ENCODE measurements around the gene TMEM184A. TPM values are rescaled to one million over a fixed set of nuclear protein-coding genes. Genes with fewer than 3 reads are reported as not detected.

TMEM184A gene
- polyA plus RNA-seq, 4 donors, result 30.0 to 55.0 (median 44.3) TPM

DNA sequence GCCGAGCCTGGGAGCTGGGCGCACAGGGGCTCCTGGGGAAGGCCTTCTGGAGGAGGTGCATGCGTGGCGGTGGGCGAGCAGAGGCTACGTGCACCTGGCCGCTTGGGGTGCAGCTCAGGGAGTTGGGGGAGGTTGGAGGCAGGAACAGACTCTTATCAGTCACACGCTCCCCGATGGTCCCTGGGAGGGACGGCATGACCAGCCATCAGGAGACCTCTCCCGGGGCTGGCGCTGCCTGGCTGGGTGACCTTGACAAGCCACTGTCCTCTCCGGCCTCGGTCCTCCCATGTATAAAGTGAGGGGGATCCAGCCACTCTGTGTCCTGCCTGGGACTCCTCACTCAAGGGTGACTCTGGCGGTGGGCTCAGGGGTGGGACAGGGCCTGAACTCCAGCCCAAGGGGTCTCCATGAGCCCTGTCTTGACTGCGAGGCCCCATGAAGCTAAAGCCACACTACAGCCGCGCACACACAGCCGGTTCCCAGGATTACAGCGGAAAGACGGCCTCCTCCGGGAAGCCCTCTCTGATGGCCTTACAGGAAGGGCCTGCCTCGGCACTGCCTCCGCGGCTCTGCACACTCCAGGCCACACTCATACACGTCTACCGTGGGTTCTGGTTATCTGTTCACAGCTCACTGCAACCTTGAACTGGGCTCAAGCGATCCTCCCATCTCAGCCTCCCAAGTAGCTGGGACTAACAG is 2.3 kb downstream of the TMEM184A start:
- H3K36me3 ChIP-seq (ENCODE audit: control insufficient read depth in 3 of 3, insufficient read depth in 2 of 3, low read depth in 1 of 3, low read length in 3 of 3), result peaks cover 0 to 64% (median 11%) of the 10 kb centered on the region in 3 donors
- no peak for FAIRE-seq
- peaks cover 0 to 43% (median 0%) of the 10 kb centered on the region in 3 donors for H3K4me1 ChIP-seq (ENCODE audit: control insufficient read depth in 3 of 3, insufficient read depth in 2 of 3, low read depth in 1 of 3, low read length in 2 of 3)
- H3K27me3 ChIP-seq (ENCODE audit: control insufficient read depth in 3 of 3, insufficient read depth in 3 of 3, low read length in 3 of 3), result no peaks in the 10 kb centered on the region
- no peak for DNase-seq
- H3K4me3 ChIP-seq (ENCODE audit: low read depth in 1 of 3, low read length in 3 of 3), result peak overlapping the region in 1 of 3 donors; percentile 66
- H3K27ac ChIP-seq (ENCODE audit: low read depth in 1 of 3, low read length in 2 of 3), result peak overlapping the region in 1 of 3 donors; percentile 100
- no peaks in the 10 kb centered on the region for H3K9me3 ChIP-seq (ENCODE audit: control insufficient read depth in 2 of 2, insufficient read depth in 1 of 2, low read depth in 1 of 2, low read length in 1 of 2)
- 85 to 87% (median 86%) methylated on average over 24 to 28 of the region's 28 CpGs for WGBS, 3 donors

DNA sequence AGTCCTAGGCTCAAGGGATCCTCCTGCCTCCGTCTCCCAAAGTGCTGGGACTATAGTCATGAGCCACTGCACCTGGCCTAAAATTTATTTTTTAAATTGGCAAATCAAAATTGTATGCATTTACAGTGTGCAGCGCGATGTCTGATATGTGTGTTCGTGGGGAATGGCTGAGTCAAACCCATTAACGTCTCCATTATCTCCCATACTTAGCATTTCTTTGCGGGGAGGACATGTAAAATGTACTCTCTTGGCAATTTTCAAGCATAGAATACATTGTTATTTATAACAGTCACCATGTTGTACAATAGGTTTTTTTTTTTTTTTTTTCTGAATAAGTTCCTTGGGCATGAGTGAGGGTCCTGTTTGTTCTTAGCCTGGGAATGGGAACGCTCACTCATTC is 3.8 kb downstream of the TMEM184A start:
- WGBS, 3 donors, result 83 to 91% (median 89%) methylated on average over 7 of the region's 7 CpGs
- FAIRE-seq, result no peak

DNA sequence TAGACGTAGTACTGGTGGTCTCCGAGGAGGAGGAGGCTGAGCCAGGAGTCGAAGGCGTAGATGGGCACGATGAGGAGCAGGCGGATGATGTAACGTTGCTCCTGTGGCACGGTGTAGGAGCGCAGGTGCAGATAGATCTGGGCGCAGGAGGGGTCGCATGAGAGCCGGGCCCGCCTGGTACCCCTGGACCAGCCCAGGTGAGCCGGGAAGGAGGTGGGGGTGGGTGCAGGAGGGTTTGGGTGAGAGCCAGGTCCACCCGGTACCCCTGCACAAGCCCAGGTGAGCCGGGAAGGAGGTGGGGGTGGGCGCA is 5.2 kb downstream of the TMEM184A start:
- Histone ChIP-seq H3K9me3 (ENCODE audit: control insufficient read depth in 2 of 2, insufficient read depth in 1 of 2, low read depth in 1 of 2, low read length in 1 of 2) (no peaks in the 10 kb centered on the region), H3K4me3 (ENCODE audit: low read depth in 1 of 3, low read length in 3 of 3) (no peak overlapping the region), H3K4me1 (ENCODE audit: control insufficient read depth in 3 of 3, insufficient read depth in 2 of 3, low read depth in 1 of 3, low read length in 2 of 3) (peaks cover 0 to 20% (median 0%) of the 10 kb centered on the region in 3 donors), H3K27me3 (ENCODE audit: control insufficient read depth in 3 of 3, insufficient read depth in 3 of 3, low read length in 3 of 3) (no peaks in the 10 kb centered on the region), H3K27ac (ENCODE audit: low read depth in 1 of 3, low read length in 2 of 3) (no peak overlapping the region), H3K36me3 (ENCODE audit: control insufficient read depth in 3 of 3, insufficient read depth in 2 of 3, low read depth in 1 of 3, low read length in 3 of 3) (peaks cover 0 to 90% (median 15%) of the 10 kb centered on the region in 3 donors)
- WGBS, 3 donors, result 91 to 96% (median 94%) methylated on average over 13 to 17 of the region's 17 CpGs
- DNase-seq (no peak), FAIRE-seq (no peak)

More for the DNA sequence above, 3.8 kb downstream of the TMEM184A start:
- no peaks in the 10 kb centered on the region for H3K27me3 ChIP-seq (ENCODE audit: control insufficient read depth in 3 of 3, insufficient read depth in 3 of 3, low read length in 3 of 3)
- H3K36me3 ChIP-seq (ENCODE audit: control insufficient read depth in 3 of 3, insufficient read depth in 2 of 3, low read depth in 1 of 3, low read length in 3 of 3), result peaks cover 0 to 79% (median 13%) of the 10 kb centered on the region in 3 donors
- no peak overlapping the region for H3K4me3 ChIP-seq (ENCODE audit: low read depth in 1 of 3, low read length in 3 of 3)
- DNase-seq, result no peak
- no peaks in the 10 kb centered on the region for H3K9me3 ChIP-seq (ENCODE audit: control insufficient read depth in 2 of 2, insufficient read depth in 1 of 2, low read depth in 1 of 2, low read length in 1 of 2)
- no peak overlapping the region for H3K27ac ChIP-seq (ENCODE audit: low read depth in 1 of 3, low read length in 2 of 3)
- peaks cover 0 to 32% (median 0%) of the 10 kb centered on the region in 3 donors for H3K4me1 ChIP-seq (ENCODE audit: control insufficient read depth in 3 of 3, insufficient read depth in 2 of 3, low read depth in 1 of 3, low read length in 2 of 3)

DNA sequence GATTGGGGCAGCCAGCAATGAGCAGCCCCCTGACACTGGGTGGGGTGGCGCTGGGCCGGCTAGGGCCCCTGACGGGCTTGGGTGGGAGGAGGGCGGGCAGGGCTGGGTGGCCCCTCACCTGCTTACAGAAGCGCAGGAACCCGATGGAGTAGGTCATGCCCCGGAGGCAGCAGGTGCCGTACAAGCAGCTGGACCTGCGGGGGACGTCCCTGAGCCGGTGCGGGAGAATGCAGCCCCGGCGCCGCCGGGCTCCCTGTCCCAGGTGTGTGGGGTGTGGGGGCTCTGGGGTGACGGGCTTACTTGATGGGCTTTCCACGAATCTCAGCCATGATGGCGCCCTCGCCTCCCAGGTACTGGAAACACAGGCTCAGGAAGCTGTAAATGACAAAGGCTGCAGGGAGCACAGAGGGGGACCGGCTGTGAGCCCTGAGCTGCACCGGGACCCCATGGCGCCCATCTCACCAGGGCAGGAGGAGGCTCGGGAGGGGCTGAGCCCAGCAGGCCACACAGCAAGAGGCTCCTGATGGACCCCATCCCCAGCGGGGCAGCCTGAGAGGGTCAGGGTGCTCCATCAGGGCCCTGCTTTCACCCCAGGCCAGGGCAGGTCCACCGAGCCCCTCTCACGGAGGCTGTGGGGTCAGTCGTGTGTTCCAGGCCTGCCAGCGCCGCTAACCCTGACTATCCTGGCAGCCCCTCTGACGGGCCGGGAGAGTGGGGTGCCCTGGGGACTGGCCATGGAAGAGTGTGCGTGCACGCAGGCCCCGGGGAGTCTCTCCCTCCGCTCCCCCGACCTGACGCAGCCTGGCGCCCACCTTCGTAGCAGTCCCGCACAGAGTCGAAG is 5.8 kb downstream of the TMEM184A start:
- no peak for FAIRE-seq
- peaks cover 0 to 96% (median 15%) of the 10 kb centered on the region in 3 donors for H3K36me3 ChIP-seq (ENCODE audit: control insufficient read depth in 3 of 3, insufficient read depth in 2 of 3, low read depth in 1 of 3, low read length in 3 of 3)

DNA sequence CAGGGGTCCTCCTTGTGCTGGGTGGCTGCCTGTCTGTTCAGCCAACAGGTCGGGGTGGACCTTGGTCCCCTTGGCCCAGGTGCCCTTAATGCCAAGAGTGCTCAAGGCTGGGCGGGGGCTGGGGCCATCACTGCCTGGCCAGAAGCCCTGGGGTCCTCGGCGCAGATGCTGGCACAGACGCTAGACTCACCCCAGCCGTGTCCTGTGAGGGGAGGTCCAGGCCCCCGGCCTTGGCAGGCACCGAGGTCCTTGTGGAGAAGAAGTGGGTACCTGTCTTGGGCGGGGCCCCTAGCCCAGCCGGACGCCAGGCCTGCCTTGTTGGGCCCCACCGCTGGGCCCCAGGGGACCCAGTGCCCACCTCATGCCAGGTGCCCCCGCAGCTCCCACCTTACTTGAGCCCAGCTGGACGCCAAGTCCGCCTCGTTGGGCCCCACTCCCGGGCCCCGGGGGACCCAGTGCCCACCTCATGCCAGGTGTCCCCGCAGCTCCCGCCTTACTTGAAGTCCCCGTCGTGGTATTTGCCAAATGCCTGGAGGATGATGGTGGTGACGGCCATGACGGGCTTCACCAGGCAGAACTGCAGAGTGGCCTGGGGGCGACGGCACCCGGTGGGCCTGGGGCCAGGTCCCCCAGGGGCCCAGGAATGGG is 6.5 kb downstream of the TMEM184A start:
- H3K4me3 ChIP-seq (ENCODE audit: low read depth in 1 of 3, low read length in 3 of 3), result no peak overlapping the region
- H3K36me3 ChIP-seq (ENCODE audit: control insufficient read depth in 3 of 3, insufficient read depth in 2 of 3, low read depth in 1 of 3, low read length in 3 of 3), result peaks cover 0 to 96% (median 15%) of the 10 kb centered on the region in 3 donors
- WGBS, 3 donors, result 89 to 93% (median 92%) methylated on average over 24 to 27 of the region's 27 CpGs
- peaks cover 0 to 15% (median 0%) of the 10 kb centered on the region in 3 donors for H3K4me1 ChIP-seq (ENCODE audit: control insufficient read depth in 3 of 3, insufficient read depth in 2 of 3, low read depth in 1 of 3, low read length in 2 of 3)
- no peaks in the 10 kb centered on the region for H3K27me3 ChIP-seq (ENCODE audit: control insufficient read depth in 3 of 3, insufficient read depth in 3 of 3, low read length in 3 of 3)
- H3K9me3 ChIP-seq (ENCODE audit: control insufficient read depth in 2 of 2, insufficient read depth in 1 of 2, low read depth in 1 of 2, low read length in 1 of 2), result no peaks in the 10 kb centered on the region
- DNase-seq, result no peak
- H3K27ac ChIP-seq (ENCODE audit: low read depth in 1 of 3, low read length in 2 of 3), result no peak overlapping the region
- no peak for FAIRE-seq

More for the DNA sequence above, 5.8 kb downstream of the TMEM184A start:
- Histone ChIP-seq H3K9me3 (ENCODE audit: control insufficient read depth in 2 of 2, insufficient read depth in 1 of 2, low read depth in 1 of 2, low read length in 1 of 2) (no peaks in the 10 kb centered on the region), H3K27me3 (ENCODE audit: control insufficient read depth in 3 of 3, insufficient read depth in 3 of 3, low read length in 3 of 3) (no peaks in the 10 kb centered on the region), H3K4me1 (ENCODE audit: control insufficient read depth in 3 of 3, insufficient read depth in 2 of 3, low read depth in 1 of 3, low read length in 2 of 3) (peaks cover 0 to 20% (median 0%) of the 10 kb centered on the region in 3 donors), H3K27ac (ENCODE audit: low read depth in 1 of 3, low read length in 2 of 3) (no peak overlapping the region), H3K4me3 (ENCODE audit: low read depth in 1 of 3, low read length in 3 of 3) (no peak overlapping the region)
- DNase-seq, result no peak
- 90 to 94% (median 93%) methylated on average over 38 to 42 of the region's 42 CpGs for WGBS, 3 donors

DNA sequence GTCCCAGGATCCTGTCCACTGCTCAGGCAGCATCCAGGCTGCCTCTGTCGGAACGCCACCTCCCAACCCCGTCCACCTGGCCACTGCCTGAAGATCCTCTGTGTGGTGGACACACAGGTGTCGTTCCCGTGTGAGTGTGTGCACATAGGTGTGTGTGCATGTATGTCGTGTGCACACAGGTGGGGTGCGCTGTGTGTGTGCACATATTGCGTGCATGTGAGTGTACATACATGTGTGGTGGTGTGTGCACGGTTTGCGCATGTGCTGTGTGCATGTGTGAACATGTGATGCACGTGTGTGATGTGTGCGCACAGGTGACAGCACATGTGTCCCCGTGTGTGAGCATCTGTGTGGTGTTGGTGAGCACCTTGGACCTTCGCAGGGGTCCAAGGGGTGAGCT is 7.1 kb downstream of the TMEM184A start:
- peaks cover 0 to 96% (median 15%) of the 10 kb centered on the region in 3 donors for H3K36me3 ChIP-seq (ENCODE audit: control insufficient read depth in 3 of 3, insufficient read depth in 2 of 3, low read depth in 1 of 3, low read length in 3 of 3)
- no peak for FAIRE-seq

DNA sequence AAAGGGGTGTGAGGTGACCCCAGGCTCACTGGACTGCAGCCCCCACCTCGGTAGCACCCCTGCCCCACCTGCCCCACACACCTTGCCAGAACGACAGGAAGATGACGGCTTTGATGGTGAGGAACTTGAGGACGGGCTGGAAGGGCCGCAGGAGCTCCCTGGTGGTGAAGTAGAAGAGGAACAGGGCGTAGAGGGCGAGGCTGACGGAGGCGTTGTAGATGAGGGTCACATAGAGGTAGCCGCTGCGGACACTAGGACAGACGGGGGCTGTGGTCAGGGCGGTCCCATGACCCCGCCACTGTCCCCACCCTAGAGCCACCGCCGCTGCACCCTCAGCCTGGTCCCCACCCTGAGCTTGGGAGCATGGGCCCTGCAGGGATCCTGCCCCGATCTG is 7.6 kb downstream of the TMEM184A start:
- WGBS, 3 donors, result 67 to 73% (median 72%) methylated on average over 9 to 17 of the region's 17 CpGs
- DNase-seq (no peak), FAIRE-seq (no peak)
- Histone ChIP-seq H3K36me3 (ENCODE audit: control insufficient read depth in 3 of 3, insufficient read depth in 2 of 3, low read depth in 1 of 3, low read length in 3 of 3) (peaks cover 0 to 96% (median 15%) of the 10 kb centered on the region in 3 donors), H3K4me3 (ENCODE audit: low read depth in 1 of 3, low read length in 3 of 3) (no peak overlapping the region), H3K9me3 (ENCODE audit: control insufficient read depth in 2 of 2, insufficient read depth in 1 of 2, low read depth in 1 of 2, low read length in 1 of 2) (no peaks in the 10 kb centered on the region), H3K27ac (ENCODE audit: low read depth in 1 of 3, low read length in 2 of 3) (no peak overlapping the region), H3K27me3 (ENCODE audit: control insufficient read depth in 3 of 3, insufficient read depth in 3 of 3, low read length in 3 of 3) (no peaks in the 10 kb centered on the region), H3K4me1 (ENCODE audit: control insufficient read depth in 3 of 3, insufficient read depth in 2 of 3, low read depth in 1 of 3, low read length in 2 of 3) (peaks cover 0 to 9% (median 0%) of the 10 kb centered on the region in 3 donors)

More for the DNA sequence above, 7.1 kb downstream of the TMEM184A start:
- Histone ChIP-seq H3K9me3 (ENCODE audit: control insufficient read depth in 2 of 2, insufficient read depth in 1 of 2, low read depth in 1 of 2, low read length in 1 of 2) (no peaks in the 10 kb centered on the region), H3K4me3 (ENCODE audit: low read depth in 1 of 3, low read length in 3 of 3) (no peak overlapping the region), H3K27ac (ENCODE audit: low read depth in 1 of 3, low read length in 2 of 3) (no peak overlapping the region), H3K4me1 (ENCODE audit: control insufficient read depth in 3 of 3, insufficient read depth in 2 of 3, low read depth in 1 of 3, low read length in 2 of 3) (peaks cover 0 to 10% (median 0%) of the 10 kb centered on the region in 3 donors), H3K27me3 (ENCODE audit: control insufficient read depth in 3 of 3, insufficient read depth in 3 of 3, low read length in 3 of 3) (no peaks in the 10 kb centered on the region)
- whole genome bisulfite sequencing, 3 donors, result 83 to 88% (median 84%) methylated on average over 14 of the region's 14 CpGs
- no peak for DNase-seq

DNA sequence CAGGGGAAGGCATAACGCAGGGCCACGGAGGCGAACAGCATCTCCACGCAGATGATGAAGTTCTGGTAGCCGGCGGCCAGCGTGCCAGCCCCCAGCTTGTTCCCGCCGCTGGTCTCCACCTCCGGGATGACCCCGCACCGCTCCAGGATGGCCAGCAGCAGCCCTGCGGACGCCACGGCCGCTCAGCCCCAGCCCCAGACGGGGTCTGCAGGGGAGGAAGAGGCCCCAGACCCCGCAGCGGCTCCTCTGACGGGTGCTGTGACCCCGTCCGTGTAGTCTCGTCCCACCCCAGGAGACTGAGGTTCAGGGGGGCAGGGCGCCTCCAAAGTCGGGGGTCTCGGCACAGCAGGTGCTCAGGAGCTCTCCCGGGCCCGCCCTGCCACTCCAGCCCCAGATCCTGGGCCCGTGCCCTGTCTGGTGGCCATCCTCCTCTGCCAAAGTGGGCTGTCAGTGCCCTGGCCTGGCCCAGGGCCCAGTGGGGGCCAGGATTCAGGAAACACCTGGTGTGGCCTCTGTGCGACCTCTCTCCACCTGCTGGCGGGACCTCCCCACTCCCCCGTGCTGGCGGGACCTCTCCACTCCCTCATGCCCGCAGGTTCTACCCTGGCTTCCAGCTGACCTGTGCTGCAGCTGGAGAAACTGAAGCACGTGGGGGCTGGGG is 8.1 kb downstream of the TMEM184A start:
- Histone ChIP-seq H3K27me3 (ENCODE audit: control insufficient read depth in 3 of 3, insufficient read depth in 3 of 3, low read length in 3 of 3) (no peaks in the 10 kb centered on the region), H3K4me3 (ENCODE audit: low read depth in 1 of 3, low read length in 3 of 3) (no peak overlapping the region), H3K36me3 (ENCODE audit: control insufficient read depth in 3 of 3, insufficient read depth in 2 of 3, low read depth in 1 of 3, low read length in 3 of 3) (peaks cover 0 to 98% (median 15%) of the 10 kb centered on the region in 3 donors), H3K4me1 (ENCODE audit: control insufficient read depth in 3 of 3, insufficient read depth in 2 of 3, low read depth in 1 of 3, low read length in 2 of 3) (peaks cover 0 to 9% (median 0%) of the 10 kb centered on the region in 3 donors), H3K27ac (ENCODE audit: low read depth in 1 of 3, low read length in 2 of 3) (no peak overlapping the region), H3K9me3 (ENCODE audit: control insufficient read depth in 2 of 2, insufficient read depth in 1 of 2, low read depth in 1 of 2, low read length in 1 of 2) (no peaks in the 10 kb centered on the region)
- DNase-seq, result no peak
- FAIRE-seq, result no peak
- WGBS, 3 donors, result 80 to 91% (median 89%) methylated on average over 20 to 35 of the region's 35 CpGs

Data from small intestine (tissue), 7 donors.